A549 (cell line): Measurements from ENCODE around the gene KRTAP16-1.
"Not testable (repeated sequence)": the region's sequence is repeated elsewhere in the genome, so short reads cannot be mapped to it uniquely, and the experiment has no call there.

Experiments
- CHD2 ChIP-seq: fragments of 150-350 bp; IDR thresholded peaks from 2 replicates; pipeline ENCODE4 v1.6.1; 2014; ENCODE audit warnings: low read length; ENCODE audit not compliant: partially characterized antibody
- CTCF ChIP-seq: fragments of >200 bp; sonication (Bioruptor Twin); formaldehyde crosslinking; IDR thresholded peaks from 3 replicates; pipeline ENCODE4 v1.5.1; 2016
- MAFK ChIP-seq: fragments of 450-650 bp; IDR thresholded peaks from 2 replicates; pipeline ENCODE4 v1.6.1; 2014; ENCODE audit not compliant: partially characterized antibody
- POLR2A ChIP-seq: IDR thresholded peaks from 2 replicates; pipeline ENCODE4 v1.6.1; 2012; ENCODE audit warnings: mild to moderate bottlenecking, low read length
- TF ChIP-seq, protein P1 (sequence below): fragments of 200-600 bp; sonication (generic); IDR thresholded peaks from 2 replicates; pipeline ENCODE4 v1.6.1; 2016; ENCODE audit warnings: antibody characterized with exemption, mild to moderate bottlenecking, moderate library complexity
- TF ChIP-seq, protein P2 (sequence below): fragments of 150-350 bp; IDR thresholded peaks from 2 replicates; pipeline ENCODE4 v1.6.1; 2014; ENCODE audit warnings: low read depth, mild to moderate bottlenecking, low read length

DNA sequence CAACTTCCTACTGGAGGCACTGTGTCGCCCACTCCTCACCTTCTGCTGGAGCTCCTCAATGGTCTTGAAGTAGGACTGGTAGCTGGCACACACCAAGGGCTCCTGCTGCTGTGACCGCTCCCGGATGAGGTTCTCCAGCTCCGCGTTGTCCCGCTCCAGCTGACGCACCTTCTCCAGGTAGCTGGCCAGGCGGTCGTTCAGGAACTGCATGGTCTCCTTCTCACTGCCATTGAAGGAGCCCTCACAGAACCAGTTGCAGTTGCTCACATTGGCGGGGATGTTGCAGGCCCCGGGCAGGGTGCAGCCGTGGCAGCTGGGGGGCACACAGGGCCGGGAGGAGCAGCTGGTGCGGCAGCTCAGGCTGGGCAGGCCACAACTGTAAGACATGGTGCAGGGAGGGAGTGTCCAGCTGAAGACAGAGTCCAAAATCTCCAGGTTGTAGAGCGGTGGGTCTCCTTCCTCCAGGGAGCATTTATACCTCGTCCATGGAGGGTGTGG, 41.3 kb upstream of the KRTAP16-1 start, which contains the start of gene KRT33A:
- TF ChIP-seq, protein P1, sequence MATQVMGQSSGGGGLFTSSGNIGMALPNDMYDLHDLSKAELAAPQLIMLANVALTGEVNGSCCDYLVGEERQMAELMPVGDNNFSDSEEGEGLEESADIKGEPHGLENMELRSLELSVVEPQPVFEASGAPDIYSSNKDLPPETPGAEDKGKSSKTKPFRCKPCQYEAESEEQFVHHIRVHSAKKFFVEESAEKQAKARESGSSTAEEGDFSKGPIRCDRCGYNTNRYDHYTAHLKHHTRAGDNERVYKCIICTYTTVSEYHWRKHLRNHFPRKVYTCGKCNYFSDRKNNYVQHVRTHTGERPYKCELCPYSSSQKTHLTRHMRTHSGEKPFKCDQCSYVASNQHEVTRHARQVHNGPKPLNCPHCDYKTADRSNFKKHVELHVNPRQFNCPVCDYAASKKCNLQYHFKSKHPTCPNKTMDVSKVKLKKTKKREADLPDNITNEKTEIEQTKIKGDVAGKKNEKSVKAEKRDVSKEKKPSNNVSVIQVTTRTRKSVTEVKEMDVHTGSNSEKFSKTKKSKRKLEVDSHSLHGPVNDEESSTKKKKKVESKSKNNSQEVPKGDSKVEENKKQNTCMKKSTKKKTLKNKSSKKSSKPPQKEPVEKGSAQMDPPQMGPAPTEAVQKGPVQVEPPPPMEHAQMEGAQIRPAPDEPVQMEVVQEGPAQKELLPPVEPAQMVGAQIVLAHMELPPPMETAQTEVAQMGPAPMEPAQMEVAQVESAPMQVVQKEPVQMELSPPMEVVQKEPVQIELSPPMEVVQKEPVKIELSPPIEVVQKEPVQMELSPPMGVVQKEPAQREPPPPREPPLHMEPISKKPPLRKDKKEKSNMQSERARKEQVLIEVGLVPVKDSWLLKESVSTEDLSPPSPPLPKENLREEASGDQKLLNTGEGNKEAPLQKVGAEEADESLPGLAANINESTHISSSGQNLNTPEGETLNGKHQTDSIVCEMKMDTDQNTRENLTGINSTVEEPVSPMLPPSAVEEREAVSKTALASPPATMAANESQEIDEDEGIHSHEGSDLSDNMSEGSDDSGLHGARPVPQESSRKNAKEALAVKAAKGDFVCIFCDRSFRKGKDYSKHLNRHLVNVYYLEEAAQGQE = not testable (repeated sequence)
- not testable (repeated sequence) for TF ChIP-seq CHD2, CTCF, POLR2A, MAFK
- TF ChIP-seq, protein P2, sequence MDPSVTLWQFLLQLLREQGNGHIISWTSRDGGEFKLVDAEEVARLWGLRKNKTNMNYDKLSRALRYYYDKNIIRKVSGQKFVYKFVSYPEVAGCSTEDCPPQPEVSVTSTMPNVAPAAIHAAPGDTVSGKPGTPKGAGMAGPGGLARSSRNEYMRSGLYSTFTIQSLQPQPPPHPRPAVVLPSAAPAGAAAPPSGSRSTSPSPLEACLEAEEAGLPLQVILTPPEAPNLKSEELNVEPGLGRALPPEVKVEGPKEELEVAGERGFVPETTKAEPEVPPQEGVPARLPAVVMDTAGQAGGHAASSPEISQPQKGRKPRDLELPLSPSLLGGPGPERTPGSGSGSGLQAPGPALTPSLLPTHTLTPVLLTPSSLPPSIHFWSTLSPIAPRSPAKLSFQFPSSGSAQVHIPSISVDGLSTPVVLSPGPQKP = not testable (repeated sequence)
